ENCODE results near the gene SETDB2. TPM values are rescaled to one million over a fixed set of nuclear protein-coding genes. Genes with fewer than 3 reads are reported as not detected.
A peak's percentile ranks its signal among the peaks of the same experiment; 100 is the strongest.

SETDB2 gene
- total and polyA plus RNA-seq, 2 of the 13 experiments (the other 11 are each of a cell fraction or from before 2014, with no cell fraction given): 8.1 to 8.7 TPM

GRCh38 chr13:49444524-49445395 is 686 bp downstream of the SETDB2 start (continued):
- peak; percentile 54; the same call in 1 of the 2 replicates for TF ChIP-seq ZNF646 (CRISPR knock-in tag; IDR thresholded peaks at IDR 0.05)
- TF ChIP-seq ZSCAN29 (CRISPR knock-in tag; conservative IDR thresholded peaks at IDR 0.05): 0 out of 2 replicates have a peak, but pooled peaks have one; percentile 52
- TF ChIP-seq AHDC1 (CRISPR knock-in tag; IDR thresholded peaks at IDR 0.05; ENCODE audit: borderline replicate concordance): peak; percentile 60
- TF ChIP-seq ZNF709 (CRISPR knock-in tag; IDR thresholded peaks at IDR 0.05): peak; percentile 33; the same call in 1 of the 2 replicates
- TF ChIP-seq ZNF446 (CRISPR knock-in tag; IDR thresholded peaks at IDR 0.05): peak; percentile 59; the same call in 1 of the 2 replicates
- TF ChIP-seq ZNF510 (CRISPR knock-in tag; IDR thresholded peaks at IDR 0.05; ENCODE audit: low read depth): 0 out of 2 replicates have a peak, but pooled peaks have one; percentile 15
- TF ChIP-seq CHD4 (IDR thresholded peaks at IDR 0.05; ENCODE audit: borderline replicate concordance, low read length): peak; percentile 12; the same call in 1 of the 2 replicates
- TF ChIP-seq MTA1 (CRISPR knock-in tag; IDR thresholded peaks at IDR 0.05; ENCODE audit: borderline replicate concordance): peak; percentile 7; the same call in 1 of the 2 replicates
- 0 out of 2 replicates have a peak, but pooled peaks have one; percentile 59 for TF ChIP-seq PAX8 (CRISPR knock-in tag; IDR thresholded peaks at IDR 0.05; ENCODE audit: borderline replicate concordance)
- TF ChIP-seq ZNF629 (CRISPR knock-in tag; conservative IDR thresholded peaks at IDR 0.05): peak; percentile 97
- TF ChIP-seq ZNF280B (CRISPR knock-in tag; IDR thresholded peaks at IDR 0.05; ENCODE audit: borderline replicate concordance): no peak
